IPS-NIHi11 (cell line): Measurements from ENCODE around the gene TMEM52B.
A peak's percentile ranks its signal among the peaks of the same experiment; 100 is the strongest.
"Not testable (repeated sequence)": the region's sequence is repeated elsewhere in the genome, so short reads cannot be mapped to it uniquely, and the experiment has no call there.

Experiments
- DNase-seq: peaks from one replicate; pipeline ENCODE4 v3.0.0; 2012; ENCODE audit warnings: mixed read lengths, low spot score

Gene TMEM52B

GRCh38 chr12:10171973-10172728 lies 6.7 kb upstream of the TMEM52B start, which contains the start of gene OLR1:
Gene OLR1 (minus strand): TSS chr12:10172132. CDS start chr12:10172077, 55 bp downstream.
- DNase-seq = no peak

GRCh38 chr12:10174986-10175614 lies 3.7 kb upstream of the TMEM52B start:
- no peak for DNase-seq

DNA sequence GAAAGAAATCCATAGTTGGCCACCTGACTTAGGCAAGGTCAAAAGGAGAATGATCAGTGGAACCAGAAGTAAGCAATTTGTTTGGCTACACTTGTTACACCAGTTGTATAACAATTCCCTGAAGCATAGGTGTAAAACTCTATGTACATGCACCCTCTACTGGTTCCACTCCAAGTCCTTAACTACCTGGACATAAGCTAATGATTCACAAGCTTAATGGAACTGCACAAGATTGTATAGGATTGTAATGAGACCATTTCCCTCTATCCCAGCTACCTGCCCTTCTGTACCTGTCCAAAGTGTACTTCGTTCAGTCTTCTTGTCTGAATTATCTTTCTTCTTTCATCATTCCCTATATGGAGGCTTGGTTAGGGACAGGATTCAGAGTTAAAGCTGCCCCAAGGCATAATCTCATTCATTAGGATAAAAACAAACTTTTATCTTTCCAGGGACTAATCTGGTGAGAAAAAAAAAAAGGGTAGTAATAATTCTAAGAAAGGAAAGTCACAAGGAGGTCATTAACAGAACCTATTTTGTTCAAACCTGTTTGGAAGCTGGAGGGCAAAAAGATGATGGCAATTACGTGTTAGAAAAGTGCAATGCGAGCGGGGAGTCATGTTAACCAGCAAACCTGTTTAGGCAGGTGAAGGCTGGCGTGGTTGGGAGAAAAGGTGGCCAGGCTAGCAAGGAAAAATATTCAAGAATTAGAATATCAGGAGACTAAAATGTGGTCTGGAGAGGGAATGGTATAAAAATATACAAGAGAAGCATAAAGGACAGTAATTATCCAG lies 2.8 kb upstream of the TMEM52B start:
- DNase-seq = no peak

GRCh38 chr12:10179776-10180181 lies 947 bp downstream of the TMEM52B start:
- no peak for DNase-seq

- no peak for DNase-seq
These were observed 3.7 kb downstream of the TMEM52B start for GRCh38 chr12:10182354-10183049.

DNA sequence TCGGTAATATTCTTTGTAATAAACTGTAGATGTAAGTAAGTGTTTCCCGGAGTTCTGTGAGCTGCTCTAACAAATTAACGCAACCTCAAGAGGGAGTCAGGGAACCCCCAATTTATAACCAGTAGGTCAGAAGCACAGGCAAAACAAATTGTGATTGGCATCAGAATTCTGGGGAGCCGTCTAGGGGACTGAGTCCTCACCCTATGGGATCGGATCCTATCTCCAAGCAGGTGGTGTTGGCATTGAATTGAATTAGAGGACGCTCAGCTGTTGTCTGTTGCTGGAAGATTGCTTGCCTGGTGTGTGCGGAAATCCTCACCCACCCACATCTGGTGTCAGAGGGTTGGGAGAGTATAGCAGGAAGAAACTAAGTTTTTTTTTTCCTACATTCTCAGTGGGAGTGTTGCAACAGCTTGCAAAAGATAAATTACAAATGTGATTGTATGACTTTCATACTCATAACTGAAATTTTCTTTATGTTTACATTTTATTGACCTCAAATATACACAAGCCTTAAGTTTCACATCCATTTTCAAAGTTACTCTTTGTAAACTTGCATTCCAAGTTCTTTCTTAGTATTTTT lies 5.5 kb downstream of the TMEM52B start:
- no peak for DNase-seq

GRCh38 chr12:10186299-10186698 lies 7.5 kb downstream of the TMEM52B start:
- no peak for DNase-seq

GRCh38 chr12:10186958-10187357 lies 8.1 kb downstream of the TMEM52B start:
- not testable (repeated sequence) for DNase-seq

DNA sequence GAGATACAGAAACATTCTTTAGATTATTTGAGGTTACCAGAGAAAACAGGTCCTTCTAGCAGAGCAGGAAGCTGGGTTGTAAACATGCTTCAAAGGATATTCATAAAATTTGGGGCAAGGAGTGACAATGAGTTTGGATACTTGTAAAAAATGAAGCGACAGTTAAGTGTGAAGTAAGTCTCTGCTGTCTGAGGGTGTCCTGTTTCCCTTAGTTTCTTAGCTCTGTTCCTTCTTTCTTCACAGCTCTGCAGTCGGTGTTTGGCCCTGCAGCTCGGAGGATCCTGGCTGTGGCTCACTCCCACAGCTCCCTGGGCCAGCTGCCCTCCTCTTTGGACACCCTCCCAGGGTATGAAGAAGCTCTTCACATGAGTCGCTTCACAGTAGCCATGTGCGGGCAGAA lies 10.8 kb downstream of the TMEM52B start:
- DNase-seq = no peak

- peak; percentile 81 for DNase-seq
These were observed 11.9 kb downstream of the TMEM52B start for GRCh38 chr12:10190558-10191388.

GRCh38 chr12:10191865-10192264 lies 13.0 kb downstream of the TMEM52B start:
- no peak for DNase-seq

DNA sequence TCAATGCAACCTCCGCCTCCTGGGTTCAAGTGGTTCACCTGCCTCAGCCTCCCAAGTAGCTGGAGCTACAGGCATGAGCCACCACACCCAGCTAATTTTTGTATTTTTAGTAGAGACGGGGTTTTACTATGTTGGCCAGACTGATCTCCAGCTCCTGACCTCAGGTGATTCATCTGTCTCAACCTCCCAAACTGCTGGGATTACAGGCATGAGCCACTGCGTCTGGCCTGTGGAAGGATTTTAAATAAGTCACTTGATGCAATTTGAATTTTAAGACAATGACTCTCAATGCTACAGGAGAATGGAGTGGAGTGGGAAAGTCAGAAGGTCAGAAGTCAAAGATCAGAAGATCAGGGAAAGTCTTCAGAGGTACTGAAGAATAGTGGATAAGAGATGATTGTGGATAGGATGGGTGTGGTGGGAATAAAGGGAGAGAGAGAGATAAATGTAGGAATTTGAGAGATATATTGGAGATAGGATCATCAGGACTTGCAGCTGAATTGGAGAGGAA lies 15.4 kb downstream of the TMEM52B start:
- no peak for DNase-seq

GRCh38 chr12:10196210-10196609 lies 17.4 kb downstream of the TMEM52B start:
- no peak for DNase-seq

DNA sequence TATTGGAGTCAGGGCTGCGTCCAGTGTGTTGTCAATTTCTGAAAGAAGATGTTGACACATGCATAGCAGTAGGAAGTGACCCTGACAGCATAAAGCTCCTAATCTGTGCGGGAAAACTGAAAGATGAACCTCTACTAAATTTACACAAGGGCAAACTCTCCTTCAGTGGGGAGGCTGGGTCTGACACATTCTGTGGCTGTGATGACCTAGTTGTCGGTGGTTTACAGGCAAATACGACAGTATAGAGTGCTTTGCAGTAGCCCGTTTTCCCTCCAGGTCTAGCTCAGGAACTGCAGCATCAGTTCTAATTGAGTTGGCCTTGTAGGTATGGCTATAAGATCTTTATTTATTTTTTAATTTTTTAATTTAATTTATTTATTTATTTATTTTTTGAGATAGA lies 19.0 kb downstream of the TMEM52B start:
- no peak for DNase-seq

DNA sequence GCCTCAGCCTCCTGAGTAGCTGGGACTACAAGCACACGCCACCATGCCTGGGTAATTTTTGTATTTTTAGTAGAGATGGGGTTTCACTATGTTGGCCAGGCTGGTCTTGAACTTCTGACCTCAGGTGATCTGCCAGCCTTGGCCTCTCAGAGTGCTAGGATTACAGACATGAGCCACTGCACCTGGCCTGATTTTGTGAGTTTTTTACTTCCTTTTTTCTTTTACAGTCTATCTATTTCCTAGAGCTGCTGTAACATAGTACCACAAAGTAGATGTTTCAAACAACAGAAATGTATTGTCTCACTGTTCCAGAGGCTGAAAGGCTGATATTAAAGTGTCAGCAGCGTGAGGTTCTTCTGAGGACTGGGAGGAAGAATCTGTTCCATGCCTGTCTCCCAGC lies 25.7 kb downstream of the TMEM52B start:
- DNase-seq = not testable (repeated sequence)

- DNase-seq = no peak
These were observed 26.5 kb downstream of the TMEM52B start for GRCh38 chr12:10205220-10205807.

- DNase-seq = no peak
These were observed 28.3 kb downstream of the TMEM52B start for GRCh38 chr12:10207136-10207535.

DNA sequence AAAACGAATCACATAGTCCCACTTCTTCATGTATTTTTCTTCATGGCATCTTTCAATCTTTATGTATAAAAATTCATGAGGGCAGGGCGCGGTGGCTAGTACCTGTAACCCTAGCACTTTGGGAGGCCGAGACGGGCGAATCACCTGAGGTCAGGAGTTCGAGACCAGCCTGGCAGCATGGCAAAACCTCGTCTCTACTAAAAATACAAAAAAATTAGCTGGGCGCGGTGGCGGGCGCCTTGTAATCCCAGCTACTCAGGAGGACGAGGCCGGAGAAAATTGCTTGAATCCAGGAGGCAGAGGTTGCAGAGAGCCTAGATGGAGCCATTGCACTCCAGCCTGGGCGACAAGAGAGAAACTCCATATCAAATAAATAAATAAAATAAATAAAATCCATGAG lies 31.4 kb downstream of the TMEM52B start:
- DNase-seq = no peak

- DNase-seq = no peak
These were observed 32.5 kb downstream of the TMEM52B start for GRCh38 chr12:10211101-10211939.
